Measurements from ENCODE around the gene MYOZ3. TPM values are rescaled to one million over a fixed set of nuclear protein-coding genes. Genes with fewer than 3 reads are reported as not detected.

The MYOZ3 gene
- total RNA-seq, 2 experiments from 2014 or later = not detected

DNA sequence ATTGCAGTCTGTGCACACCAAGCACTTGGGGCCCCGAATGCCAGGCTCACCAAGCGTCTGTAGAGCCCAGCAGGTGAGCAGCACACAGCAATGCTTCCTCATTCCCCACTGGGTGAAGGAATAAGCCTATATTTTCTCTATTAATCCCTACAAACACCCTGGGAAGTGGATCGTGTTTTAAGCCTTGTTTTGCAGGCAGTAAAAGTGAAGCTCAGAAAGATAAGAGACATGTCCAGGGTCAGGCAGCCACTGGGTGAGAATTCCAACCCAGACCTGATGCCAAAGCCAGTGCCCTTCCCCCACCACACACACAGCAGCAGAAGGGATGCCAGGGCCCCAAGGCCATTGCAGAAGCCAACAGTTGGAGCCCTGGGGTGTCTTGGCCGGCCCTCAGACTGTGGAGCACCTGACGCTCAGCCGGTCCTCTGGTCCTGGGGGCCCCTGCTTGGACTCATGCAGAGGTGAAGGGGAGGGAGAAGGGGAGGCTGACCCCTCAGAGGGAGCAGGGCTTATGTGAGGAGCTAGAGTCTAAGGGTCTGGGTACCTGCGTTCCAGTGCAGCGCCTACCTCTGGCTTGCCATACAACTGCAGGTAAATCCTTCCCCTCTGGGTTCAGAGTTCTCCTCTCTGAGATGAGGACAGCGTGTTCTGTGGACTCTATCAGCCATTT is 46.9 kb upstream of the MYOZ3 start:
- DNase-seq (ENCODE audit: low spot score) = no peak
- no peak overlapping the region for H3K4me2 ChIP-seq (ENCODE audit: low read length)
- intact Hi-C loops (cut with micrococcal nuclease; ENCODE audit: unreplicated experiment) = no loop called here
- ChIA-PET POLR2A (no interaction called here), CTCF (ENCODE audit: unreplicated experiment) (no interaction called here)
- H2AFZ ChIP-seq (ENCODE audit: low read length) = no peak overlapping the region
- no TSS peak for BruUV-seq (replicated peaks)
- TF ChIP-seq, protein P1, sequence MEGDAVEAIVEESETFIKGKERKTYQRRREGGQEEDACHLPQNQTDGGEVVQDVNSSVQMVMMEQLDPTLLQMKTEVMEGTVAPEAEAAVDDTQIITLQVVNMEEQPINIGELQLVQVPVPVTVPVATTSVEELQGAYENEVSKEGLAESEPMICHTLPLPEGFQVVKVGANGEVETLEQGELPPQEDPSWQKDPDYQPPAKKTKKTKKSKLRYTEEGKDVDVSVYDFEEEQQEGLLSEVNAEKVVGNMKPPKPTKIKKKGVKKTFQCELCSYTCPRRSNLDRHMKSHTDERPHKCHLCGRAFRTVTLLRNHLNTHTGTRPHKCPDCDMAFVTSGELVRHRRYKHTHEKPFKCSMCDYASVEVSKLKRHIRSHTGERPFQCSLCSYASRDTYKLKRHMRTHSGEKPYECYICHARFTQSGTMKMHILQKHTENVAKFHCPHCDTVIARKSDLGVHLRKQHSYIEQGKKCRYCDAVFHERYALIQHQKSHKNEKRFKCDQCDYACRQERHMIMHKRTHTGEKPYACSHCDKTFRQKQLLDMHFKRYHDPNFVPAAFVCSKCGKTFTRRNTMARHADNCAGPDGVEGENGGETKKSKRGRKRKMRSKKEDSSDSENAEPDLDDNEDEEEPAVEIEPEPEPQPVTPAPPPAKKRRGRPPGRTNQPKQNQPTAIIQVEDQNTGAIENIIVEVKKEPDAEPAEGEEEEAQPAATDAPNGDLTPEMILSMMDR (conservative IDR thresholded peaks at IDR 0.05; ENCODE audit: low read length) = 0 out of 2 replicates have a peak, but pooled peaks have one; percentile 31
- no peak for TF ChIP-seq EZH2phosphoT487 (IDR thresholded peaks at IDR 0.05; ENCODE audit: borderline replicate concordance, low read depth, low read length)
- no peak overlapping the region for H3K4me3 ChIP-seq (ENCODE audit: low read depth, low read length, poor library complexity, severe bottlenecking)
- H3K4me1 ChIP-seq (ENCODE audit: insufficient read depth, low read length, poor library complexity, severe bottlenecking) = no peaks in the 10 kb centered on the region
- no peaks in the 10 kb centered on the region for H4K20me1 ChIP-seq (ENCODE audit: insufficient read depth, low read length)
- H3K27ac ChIP-seq (ENCODE audit: low read depth, low read length, poor library complexity, severe bottlenecking) = no peak overlapping the region
- H3K79me2 ChIP-seq (ENCODE audit: insufficient read depth, low read depth, low read length) = no peaks in the 10 kb centered on the region
- H3K9me2 ChIP-seq (ENCODE audit: insufficient read depth, low read length) = no peaks in the 10 kb centered on the region
- H3K9me3 ChIP-seq (ENCODE audit: low read length) = no peaks in the 10 kb centered on the region
- H3K36me3 ChIP-seq (ENCODE audit: insufficient read depth, low read length) = no peaks in the 10 kb centered on the region

DNA sequence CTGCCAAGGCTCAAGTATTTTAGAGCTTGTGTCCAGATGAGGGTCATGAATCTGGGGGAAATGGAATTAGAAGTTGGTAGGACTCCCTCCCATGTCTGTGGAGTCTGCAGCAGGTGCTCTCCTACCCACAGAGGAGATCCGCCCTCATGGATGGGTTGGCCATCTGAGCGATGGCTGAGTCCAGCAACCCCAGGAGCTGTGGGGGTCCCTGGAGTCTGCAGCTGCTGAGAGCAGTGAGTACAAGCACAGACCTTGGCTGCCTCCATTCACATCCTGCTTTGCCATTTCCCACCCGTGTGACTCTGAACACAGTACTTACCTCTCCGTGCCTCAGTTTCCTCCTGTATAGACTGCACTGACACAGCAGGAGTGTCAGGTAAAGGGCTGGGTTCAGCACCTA is 46.4 kb upstream of the MYOZ3 start:
- no peak overlapping the region for H3K4me3 ChIP-seq (ENCODE audit: low read depth, low read length, poor library complexity, severe bottlenecking)
- no peak overlapping the region for H2AFZ ChIP-seq (ENCODE audit: low read length)
- no peaks in the 10 kb centered on the region for H3K4me1 ChIP-seq (ENCODE audit: insufficient read depth, low read length, poor library complexity, severe bottlenecking)
- no peaks in the 10 kb centered on the region for H3K36me3 ChIP-seq (ENCODE audit: insufficient read depth, low read length)
- intact Hi-C loops (cut with micrococcal nuclease; ENCODE audit: unreplicated experiment) = no loop called here
- BruUV-seq (replicated peaks) = no TSS peak
- no peaks in the 10 kb centered on the region for H4K20me1 ChIP-seq (ENCODE audit: insufficient read depth, low read length)
- H3K9me3 ChIP-seq (ENCODE audit: low read length) = no peaks in the 10 kb centered on the region
- no peak for DNase-seq (ENCODE audit: low spot score)
- no peak overlapping the region for H3K4me2 ChIP-seq (ENCODE audit: low read length)
- ChIA-PET CTCF (ENCODE audit: unreplicated experiment) (no interaction called here), POLR2A (no interaction called here)
- no peak for TF ChIP-seq EZH2phosphoT487 (IDR thresholded peaks at IDR 0.05; ENCODE audit: borderline replicate concordance, low read depth, low read length)
- TF ChIP-seq, protein P1 (conservative IDR thresholded peaks at IDR 0.05; ENCODE audit: low read length) = no peak
- H3K9me2 ChIP-seq (ENCODE audit: insufficient read depth, low read length) = no peaks in the 10 kb centered on the region
- no peak overlapping the region for H3K27ac ChIP-seq (ENCODE audit: low read depth, low read length, poor library complexity, severe bottlenecking)
- no peaks in the 10 kb centered on the region for H3K79me2 ChIP-seq (ENCODE audit: insufficient read depth, low read depth, low read length)

DNA sequence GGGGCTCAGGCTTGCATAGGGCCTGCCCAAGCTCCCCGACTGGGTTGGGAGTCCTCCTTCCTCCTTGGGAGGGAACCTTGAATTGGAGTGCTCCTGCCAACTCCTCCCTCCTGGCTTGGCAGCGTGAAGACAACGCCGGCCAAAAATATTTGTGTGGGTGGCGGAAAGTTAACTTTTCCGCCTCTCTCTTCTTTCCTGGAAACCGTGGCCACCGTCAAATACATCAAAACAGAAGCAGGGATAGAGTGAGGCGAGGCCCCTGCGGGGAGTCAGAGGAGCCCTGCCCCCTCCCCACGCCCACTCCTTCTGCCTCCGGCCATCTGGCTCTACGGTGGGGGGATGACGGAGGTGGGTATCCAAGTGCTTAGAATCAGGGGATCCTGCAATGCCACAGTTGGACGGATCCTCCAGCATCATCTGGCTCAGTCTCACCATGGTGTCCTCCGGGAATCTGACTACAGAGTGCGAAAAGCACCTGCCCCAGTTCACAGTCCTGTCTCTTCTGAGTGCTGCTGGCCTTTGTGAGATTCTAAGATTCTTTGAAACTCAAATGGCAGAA is 45.8 kb upstream of the MYOZ3 start:
- no peaks in the 10 kb centered on the region for H3K4me1 ChIP-seq (ENCODE audit: insufficient read depth, low read length, poor library complexity, severe bottlenecking)
- DNase-seq (ENCODE audit: low spot score) = no peak
- ChIA-PET POLR2A (no interaction called here), CTCF (ENCODE audit: unreplicated experiment) (no interaction called here)
- H4K20me1 ChIP-seq (ENCODE audit: insufficient read depth, low read length) = no peaks in the 10 kb centered on the region
- H3K9me3 ChIP-seq (ENCODE audit: low read length) = no peaks in the 10 kb centered on the region
- TF ChIP-seq, protein P1 (conservative IDR thresholded peaks at IDR 0.05; ENCODE audit: low read length) = no peak
- TF ChIP-seq EZH2phosphoT487 (IDR thresholded peaks at IDR 0.05; ENCODE audit: borderline replicate concordance, low read depth, low read length) = no peak
- no peak overlapping the region for H2AFZ ChIP-seq (ENCODE audit: low read length)
- no peak overlapping the region for H3K27ac ChIP-seq (ENCODE audit: low read depth, low read length, poor library complexity, severe bottlenecking)
- intact Hi-C loops (cut with micrococcal nuclease; ENCODE audit: unreplicated experiment) = no loop called here
- no peaks in the 10 kb centered on the region for H3K79me2 ChIP-seq (ENCODE audit: insufficient read depth, low read depth, low read length)
- H3K9me2 ChIP-seq (ENCODE audit: insufficient read depth, low read length) = no peaks in the 10 kb centered on the region
- H3K36me3 ChIP-seq (ENCODE audit: insufficient read depth, low read length) = no peaks in the 10 kb centered on the region
- no peak overlapping the region for H3K4me2 ChIP-seq (ENCODE audit: low read length)
- BruUV-seq (replicated peaks) = no TSS peak
- no peak overlapping the region for H3K4me3 ChIP-seq (ENCODE audit: low read depth, low read length, poor library complexity, severe bottlenecking)
